Measurements from ENCODE around the gene MAP4.
"Not testable (repeated sequence)": the region's sequence is repeated elsewhere in the genome, so short reads cannot be mapped to it uniquely, and the experiment has no call there.

MAP4 gene

DNA sequence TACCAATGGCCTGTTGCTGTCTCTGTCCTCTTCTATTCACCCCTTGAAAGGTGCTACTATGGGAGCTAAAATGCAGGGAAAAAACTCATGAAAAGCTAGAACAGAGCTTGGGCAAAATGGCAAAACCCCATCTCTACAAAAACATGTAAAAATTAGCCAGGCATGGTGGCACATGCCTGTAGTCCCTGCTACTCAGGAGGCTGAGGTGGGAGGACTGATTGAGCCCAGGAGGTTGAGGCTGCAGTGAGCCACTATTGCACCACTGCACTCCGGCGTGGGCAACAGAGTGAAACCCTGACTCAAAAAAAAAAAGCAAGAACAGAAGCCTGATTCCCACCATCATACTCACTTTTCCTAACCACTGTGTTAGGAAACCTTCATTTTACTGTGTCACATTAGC is 1.9 kb downstream of the MAP4 start:
- DNase-seq (ENCODE audit: extremely low read depth in 1 of 2, low read depth in 1 of 2), result no peak

DNA sequence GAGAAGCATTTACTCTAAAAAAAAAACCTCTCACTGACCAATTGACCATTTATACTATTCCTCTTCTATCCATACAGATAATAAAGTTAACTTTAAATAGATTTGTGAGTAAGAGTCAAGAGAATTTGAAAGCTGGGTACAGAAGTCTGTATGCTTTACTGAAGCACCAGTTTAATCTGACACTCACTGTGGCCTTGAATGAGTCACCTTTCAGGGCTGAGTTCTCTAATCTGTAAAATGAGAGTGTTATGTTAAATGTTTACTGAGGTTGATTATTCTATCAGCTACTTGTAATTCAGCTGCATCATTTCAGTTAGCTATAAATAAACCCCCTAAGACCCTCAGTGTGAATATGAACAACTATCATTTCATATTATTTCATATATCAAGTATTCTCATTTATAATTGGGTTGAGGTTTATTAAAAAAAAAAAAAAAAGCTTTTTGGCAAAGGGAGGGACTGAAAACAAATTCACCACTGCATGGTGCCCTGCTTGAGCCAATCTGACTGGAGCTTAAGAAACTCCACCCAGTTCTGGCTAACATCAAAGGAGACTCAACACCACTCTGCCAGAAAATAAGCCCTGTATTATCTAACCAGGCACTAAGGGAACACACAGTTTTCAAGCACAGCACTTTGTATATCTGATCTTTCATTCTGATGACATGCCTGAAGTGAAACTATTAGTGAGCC is 2.8 kb downstream of the MAP4 start:
- no peak for DNase-seq (ENCODE audit: extremely low read depth in 1 of 2, low read depth in 1 of 2)

DNA sequence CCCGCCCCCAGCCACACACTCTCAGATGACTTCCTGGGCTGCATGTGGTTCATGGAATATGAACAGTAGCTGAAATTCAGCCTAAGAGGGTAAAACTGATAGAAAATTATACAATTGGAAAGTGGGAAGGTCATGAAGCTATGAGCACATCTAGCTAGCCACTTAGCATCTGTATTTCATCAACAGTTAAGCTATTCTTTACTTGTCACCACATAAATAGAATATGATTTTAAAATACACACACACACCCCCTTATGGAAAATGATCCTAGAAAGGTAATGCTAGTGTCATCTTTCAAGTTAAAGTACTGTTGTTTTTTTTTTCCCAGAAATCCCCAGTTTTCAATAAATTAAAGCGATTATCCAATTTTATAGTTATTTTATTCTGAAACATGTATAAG is 3.6 kb downstream of the MAP4 start:
- DNase-seq (ENCODE audit: extremely low read depth in 1 of 2, low read depth in 1 of 2), result no peak

DNA sequence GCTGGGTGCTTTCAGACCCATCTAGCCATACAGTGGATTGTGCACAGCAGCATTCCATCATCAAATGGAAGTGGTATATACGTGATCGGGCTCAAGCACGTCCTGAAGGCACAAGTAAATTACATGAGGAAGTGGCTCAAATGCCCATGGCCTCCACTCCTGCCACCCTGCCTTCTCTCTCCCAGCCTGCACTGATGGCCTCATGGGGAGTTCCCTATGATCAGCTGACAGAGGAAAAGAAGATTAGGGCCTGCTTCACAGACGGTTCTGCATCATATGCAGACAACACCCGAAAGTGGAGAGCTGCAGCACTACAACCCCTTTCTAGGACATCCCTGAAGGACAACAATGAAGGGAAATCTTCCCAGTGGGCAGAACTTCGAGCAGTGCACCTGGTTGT is 8.2 kb downstream of the MAP4 start:
- DNase-seq (ENCODE audit: extremely low read depth in 1 of 2, low read depth in 1 of 2), result not testable (repeated sequence)

DNA sequence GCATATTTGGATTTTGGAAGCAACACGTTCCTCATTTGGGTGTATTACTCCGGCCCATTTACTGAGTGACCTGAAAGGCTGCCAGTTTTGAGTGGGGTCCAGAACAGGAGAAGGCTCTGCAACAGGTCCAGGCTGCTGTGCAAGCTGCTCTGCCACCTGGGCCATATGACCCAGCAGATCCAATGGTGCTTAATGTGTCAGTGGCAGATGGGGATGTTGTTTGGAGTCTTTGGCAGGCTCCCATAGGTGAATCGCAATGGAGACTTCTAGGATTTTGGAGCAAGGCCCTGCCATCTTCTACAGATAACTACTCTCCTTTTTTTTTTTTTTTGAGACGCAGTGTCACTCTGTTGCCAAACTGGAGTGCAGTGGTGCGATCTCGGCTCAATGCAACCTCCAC is 8.9 kb downstream of the MAP4 start:
- DNase-seq (ENCODE audit: extremely low read depth in 1 of 2, low read depth in 1 of 2), result not testable (repeated sequence)

DNA sequence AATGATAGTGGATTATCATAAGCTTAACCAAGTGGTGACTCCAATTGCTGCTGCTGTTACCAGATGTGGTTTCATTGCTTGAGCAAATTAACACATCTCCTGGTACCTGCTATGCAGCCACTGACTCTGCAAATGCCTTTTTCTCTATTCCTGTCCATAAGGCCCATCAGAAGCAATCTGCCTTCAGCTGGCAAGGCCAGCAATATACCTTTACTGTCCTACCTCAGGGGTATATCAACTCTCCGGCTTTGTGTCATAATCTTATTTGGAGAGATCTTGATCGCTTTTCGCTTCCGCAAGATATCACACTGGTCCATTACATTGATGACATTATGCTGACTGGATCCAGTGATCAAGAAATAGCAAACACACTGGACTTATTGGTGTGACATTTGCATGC is 9.4 kb downstream of the MAP4 start:
- not testable (repeated sequence) for DNase-seq (ENCODE audit: extremely low read depth in 1 of 2, low read depth in 1 of 2)

DNA sequence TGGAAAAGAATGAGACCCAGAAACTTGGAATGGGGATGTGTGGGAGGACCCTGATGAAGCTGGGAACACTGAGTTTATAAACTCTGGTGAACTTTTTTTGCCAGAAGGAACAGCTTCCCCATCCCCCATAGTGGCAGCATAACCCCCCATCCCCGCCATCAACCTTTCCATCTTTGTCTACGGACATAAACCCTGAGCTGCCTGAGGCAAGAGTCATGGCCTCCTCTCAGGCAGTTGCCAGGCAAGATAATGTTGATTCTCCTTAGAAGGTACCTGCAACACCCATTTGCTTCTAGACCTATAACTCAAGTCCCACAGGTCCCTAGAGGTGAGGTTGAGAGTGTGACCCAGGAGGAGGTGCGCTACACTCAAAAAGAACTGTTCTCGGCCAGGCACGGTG is 11.5 kb downstream of the MAP4 start:
- no peak for DNase-seq (ENCODE audit: extremely low read depth in 1 of 2, low read depth in 1 of 2)

DNA sequence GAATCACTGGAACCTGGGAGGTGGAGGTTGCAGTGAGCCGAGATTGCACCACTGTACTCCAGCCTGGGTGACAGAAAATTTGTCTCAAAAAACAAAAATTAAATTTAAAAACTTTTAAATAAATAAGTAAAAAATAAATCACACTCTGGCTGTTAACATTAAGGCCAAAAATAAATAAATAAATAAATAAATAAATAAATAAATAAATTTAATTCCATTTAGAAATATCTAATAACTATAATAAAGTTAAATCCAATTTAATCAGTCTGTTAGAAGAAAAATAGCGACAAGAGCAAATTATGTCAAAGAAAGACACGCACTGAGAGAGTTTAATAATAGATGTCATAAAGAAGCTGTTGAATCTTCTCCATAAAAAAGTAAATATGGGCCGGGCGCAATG is 13.4 kb downstream of the MAP4 start:
- DNase-seq (ENCODE audit: extremely low read depth in 1 of 2, low read depth in 1 of 2), result no peak

GRCh38 chr3:48001991-48002390 is 14.2 kb downstream of the MAP4 start:
- DNase-seq (ENCODE audit: extremely low read depth in 1 of 2, low read depth in 1 of 2), result no peak

- no peak for DNase-seq (ENCODE audit: extremely low read depth in 1 of 2, low read depth in 1 of 2)
These were observed 16.0 kb downstream of the MAP4 start for GRCh38 chr3:48000212-48000611.

DNA sequence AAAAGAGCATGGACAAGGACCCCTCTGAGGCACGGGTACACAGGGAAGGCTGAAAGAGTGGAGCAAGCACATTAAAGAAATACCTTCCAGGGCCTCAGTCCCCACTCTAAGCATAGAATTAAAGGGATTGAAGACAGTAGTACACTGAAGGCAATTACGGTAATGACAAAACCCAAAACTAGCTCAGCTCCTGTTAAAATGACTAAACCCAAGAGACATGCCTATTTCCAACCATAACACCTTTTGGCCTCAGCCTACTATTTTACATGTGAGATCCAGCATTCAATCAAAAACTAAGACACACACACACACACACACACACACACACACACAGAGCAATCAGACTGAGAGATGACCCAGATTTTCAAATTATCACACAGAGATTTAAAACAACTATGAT is 19.8 kb downstream of the MAP4 start:
- no peak for DNase-seq (ENCODE audit: extremely low read depth in 1 of 2, low read depth in 1 of 2)

GRCh38 chr3:47994180-47994579 is 22.0 kb downstream of the MAP4 start:
- no peak for DNase-seq (ENCODE audit: extremely low read depth in 1 of 2, low read depth in 1 of 2)

DNA sequence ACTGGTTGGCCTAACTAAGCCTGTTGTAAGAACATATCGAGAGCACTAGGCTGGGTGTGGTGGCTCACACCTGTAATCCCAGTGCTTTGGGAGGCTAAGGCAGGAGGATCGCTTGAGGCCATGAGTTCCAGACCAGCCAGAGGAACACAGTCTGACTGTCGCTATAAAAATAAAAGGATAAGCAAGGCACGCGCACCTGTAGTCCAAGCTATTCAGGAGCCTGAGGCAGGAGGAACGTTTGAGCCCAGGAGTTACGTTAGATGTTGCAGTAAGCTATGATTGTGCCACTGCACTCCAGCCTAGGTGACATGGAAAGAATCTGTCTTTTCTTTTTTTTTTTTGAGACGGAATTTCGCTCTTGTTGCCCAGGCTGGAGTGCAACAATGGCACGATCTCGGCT is 24.9 kb downstream of the MAP4 start:
- no peak for DNase-seq (ENCODE audit: extremely low read depth in 1 of 2, low read depth in 1 of 2)

GRCh38 chr3:47989981-47990440 is 26.2 kb downstream of the MAP4 start:
- peak; percentile 23 to 65 for DNase-seq (ENCODE audit: extremely low read depth in 1 of 2, low read depth in 1 of 2)

GRCh38 chr3:47985381-47985780 is 30.8 kb downstream of the MAP4 start:
- no peak for DNase-seq (ENCODE audit: extremely low read depth in 1 of 2, low read depth in 1 of 2)

GRCh38 chr3:47984075-47984728 is 32.0 kb downstream of the MAP4 start:
- no peak for DNase-seq (ENCODE audit: extremely low read depth in 1 of 2, low read depth in 1 of 2)

DNA sequence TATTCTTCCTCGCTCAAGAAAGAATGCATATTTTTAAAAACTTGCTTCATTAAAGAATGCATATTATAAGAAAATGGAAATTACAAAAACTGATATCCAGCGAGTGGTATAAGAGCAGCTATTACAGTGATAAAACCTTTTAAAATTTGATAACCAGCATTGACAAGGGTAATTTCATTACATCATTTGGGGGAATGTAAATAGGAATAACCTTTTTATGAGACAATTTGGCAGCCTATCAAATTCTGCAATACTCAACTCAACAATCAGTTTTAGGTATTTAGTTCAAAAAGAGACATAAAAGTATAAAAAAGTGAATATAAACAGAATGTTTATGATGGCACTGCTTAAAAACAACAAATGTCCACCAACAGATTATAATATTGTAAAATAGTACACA is 35.4 kb downstream of the MAP4 start:
- no peak for DNase-seq (ENCODE audit: extremely low read depth in 1 of 2, low read depth in 1 of 2)

GRCh38 chr3:47979070-47979469 is 37.1 kb downstream of the MAP4 start:
- no peak for DNase-seq (ENCODE audit: extremely low read depth in 1 of 2, low read depth in 1 of 2)

DNA sequence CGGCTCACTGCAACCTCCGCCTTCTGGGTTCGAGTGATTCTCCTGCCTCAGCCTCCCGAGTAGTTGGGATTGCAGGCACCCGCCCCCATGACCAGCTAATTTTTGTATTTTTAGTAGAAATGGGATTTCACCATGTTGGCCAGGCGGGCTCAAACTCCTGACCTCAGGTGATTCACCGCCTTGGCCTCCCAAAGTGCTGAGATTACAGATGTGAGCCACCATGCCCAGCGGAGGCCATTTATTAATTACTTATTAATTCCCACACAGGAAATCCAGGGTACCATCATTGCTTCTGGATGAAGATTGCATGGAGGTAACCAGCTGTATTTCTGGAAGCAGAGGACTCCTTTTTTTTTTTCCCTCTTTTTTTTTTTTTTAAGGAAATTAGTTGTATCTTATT is 37.8 kb downstream of the MAP4 start:
- DNase-seq (ENCODE audit: extremely low read depth in 1 of 2, low read depth in 1 of 2), result no peak

GRCh38 chr3:47976135-47976732 is 40.0 kb downstream of the MAP4 start:
- no peak for DNase-seq (ENCODE audit: extremely low read depth in 1 of 2, low read depth in 1 of 2)

DNA sequence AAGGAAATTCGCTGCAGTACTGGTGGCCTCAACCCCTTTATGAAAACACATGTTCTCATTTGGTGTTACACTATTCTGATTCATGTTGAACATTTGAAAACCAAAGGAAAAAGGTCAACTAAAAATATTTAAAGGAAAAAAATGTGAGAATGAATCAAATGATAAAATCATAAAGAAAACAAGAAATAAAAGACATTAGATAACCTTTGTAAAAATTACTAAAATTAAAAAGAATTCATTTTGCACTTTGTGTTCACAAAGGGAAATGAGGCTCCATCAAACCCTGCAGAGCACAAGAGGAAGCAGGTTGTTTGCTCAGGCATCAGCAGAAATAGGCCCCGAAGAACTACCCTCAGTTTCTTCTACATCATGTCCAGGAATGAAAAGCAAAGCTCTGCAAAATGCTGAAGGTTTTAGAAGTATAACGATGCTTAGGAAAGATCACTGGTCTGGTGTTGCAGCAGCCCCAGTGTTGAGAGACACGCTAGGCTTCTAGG is 41.2 kb downstream of the MAP4 start:
- no peak for DNase-seq (ENCODE audit: extremely low read depth in 1 of 2, low read depth in 1 of 2)

- DNase-seq (ENCODE audit: extremely low read depth in 1 of 2, low read depth in 1 of 2), result no peak
These were observed 45.1 kb downstream of the MAP4 start for GRCh38 chr3:47971081-47971480.

All from stimulated activated CD8-positive, alpha-beta memory T cell treated with anti-CD3 and anti-CD28 coated beads, Interleukin-7, amount 100 ng/mL, for 48 hours (primary cell).